Ascending aorta (tissue), 2 donors: ENCODE data around the gene CSRNP3. TPM values are rescaled to one million over a fixed set of nuclear protein-coding genes. Genes with fewer than 3 reads are reported as not detected.

Source experiments
- DNase-seq, 2 donors: peaks; one replicate each; pipeline ENCODE4 v3.0.0-alpha.2; 2019; ENCODE audit warnings: low spot score in 2 of 2
- H3K27ac ChIP-seq, 2 donors: fragments of 200-600 bp; sonication (generic); one replicate each; pipeline ENCODE4 v1.5.1; 2016 to 2017; ENCODE audit warnings: mild to moderate bottlenecking in 1 of 2
- H3K27me3 ChIP-seq: fragments of 200-600 bp; sonication (generic); one replicate; pipeline ENCODE4 v1.5.1; 2017
- H3K36me3 ChIP-seq, 2 donors: fragments of 200-600 bp; sonication (generic); one replicate each; pipeline ENCODE4 v1.5.1; 2016
- H3K4me1 ChIP-seq, 2 donors: fragments of 200-600 bp; sonication (generic); one replicate each; pipeline ENCODE4 v1.5.1; 2016 to 2017; ENCODE audit warnings: mild to moderate bottlenecking in 1 of 2
- H3K4me3 ChIP-seq, 2 donors: fragments of 200-600 bp; sonication (generic); one replicate each; pipeline ENCODE4 v1.5.1; 2016 to 2017; ENCODE audit warnings: mild to moderate bottlenecking in 1 of 2
- H3K9me3 ChIP-seq, 2 donors: fragments of 200-600 bp; sonication (generic); one replicate each; pipeline ENCODE4 v1.5.1; 2016
- CTCF ChIP-seq, 3 experiments: fragments of 200-600 bp in 2 of 3; fragments of 450-650 bp in 1 of 3; sonication (generic) in 2 of 3; IDR thresholded peaks; one replicate each; pipeline ENCODE4 v1.5.1; 2016 to 2019; ENCODE audit warnings: antibody characterized with exemption in 3 of 3, mild to moderate bottlenecking in 1 of 3, moderate library complexity in 1 of 3
- intact Hi-C: fragments of 100-400 bp; cut with DNase I; formaldehyde crosslinking; loops from one replicate; pipeline ENCODE4 v1.15.1; 2023
- total RNA-seq: library from RNA; depleted of rRNA; stranded (reverse); fragments of >200 nt; gene quantifications from one replicate; pipeline ENCODE4 v1.1.0, GENCODE V29; 2016

CSRNP3 gene
- total RNA-seq, 1 donor from 2014 or later, result 2.8 TPM

DNA sequence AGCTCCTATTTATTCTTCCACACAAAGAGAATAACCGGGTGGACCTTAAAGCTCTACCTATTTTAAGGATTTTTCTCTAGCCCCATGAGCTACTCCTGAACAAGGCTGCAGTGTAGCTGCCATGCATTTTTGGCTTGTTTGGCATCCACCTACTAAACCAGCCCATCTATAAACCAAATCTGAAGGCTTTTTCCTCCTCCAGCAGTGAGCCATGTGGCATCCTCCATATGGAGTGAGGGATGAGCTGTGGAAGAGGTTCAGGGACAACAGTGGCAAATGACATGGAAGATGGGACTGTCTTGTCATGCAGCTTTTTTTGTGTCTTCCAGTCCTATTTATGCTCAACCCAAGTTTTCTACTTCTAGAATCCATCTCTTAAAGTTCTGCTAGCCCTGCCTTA, 224.3 kb downstream of the CSRNP3 start:
- Histone ChIP-seq H3K4me3 (no peak overlapping the region), H3K4me1 (peaks cover 0 to 2% of the 10 kb centered on the region in 2 donors), H3K27me3 (no peaks in the 10 kb centered on the region), H3K27ac (no peak overlapping the region), H3K9me3 (no peaks in the 10 kb centered on the region), H3K36me3 (no peaks in the 10 kb centered on the region)
- no peak for DNase-seq
- intact Hi-C loops, result loop anchor here (5.0 to 10.0 kb wide), 2 partner anchors 112 to 699 kb away; no protein-coding TSS in a partner anchor
- no peak for TF ChIP-seq CTCF (IDR thresholded peaks at IDR 0.05)

DNA sequence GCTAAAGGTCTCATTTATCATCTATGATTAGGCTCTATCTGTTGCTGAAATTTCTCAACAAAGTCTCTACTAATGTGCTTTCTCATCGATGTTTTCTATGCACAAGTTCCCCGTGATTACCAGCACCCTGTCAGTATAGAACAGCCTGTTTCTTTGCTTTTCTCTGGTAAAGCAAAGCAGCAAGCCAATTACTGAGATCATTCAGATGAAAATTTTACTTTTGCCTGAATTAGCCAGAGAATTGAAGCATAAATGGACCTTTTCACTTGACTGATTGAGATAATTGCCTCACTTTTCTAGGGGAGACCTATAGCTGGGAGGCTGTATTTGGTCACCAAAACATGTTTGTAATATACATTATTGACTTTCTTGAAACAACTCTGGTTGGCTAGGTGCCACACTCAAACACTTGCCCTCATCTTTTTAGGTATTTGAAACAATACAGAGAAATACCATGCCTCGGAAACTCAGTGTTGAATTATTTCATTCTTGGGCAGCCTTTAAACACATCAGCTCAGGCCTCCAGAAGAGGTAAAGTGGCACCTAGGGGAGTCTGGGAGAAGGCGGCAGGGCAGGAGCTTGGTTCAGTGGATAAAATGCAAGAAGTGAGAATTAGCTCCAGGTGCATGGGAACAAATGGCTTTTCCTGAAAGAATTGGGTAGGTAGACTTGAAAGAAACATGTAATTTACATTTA, 228.4 kb downstream of the CSRNP3 start:
- peaks cover 0 to 2% of the 10 kb centered on the region in 2 donors for H3K4me1 ChIP-seq
- H3K27me3 ChIP-seq, result no peaks in the 10 kb centered on the region
- DNase-seq, result no peak
- no peak overlapping the region for H3K4me3 ChIP-seq
- no peaks in the 10 kb centered on the region for H3K36me3 ChIP-seq
- TF ChIP-seq CTCF (IDR thresholded peaks at IDR 0.05), result no peak
- no peaks in the 10 kb centered on the region for H3K9me3 ChIP-seq
- intact Hi-C loops, result loop anchor here (1.0 to 10.0 kb wide), 2 partner anchors 296 to 703 kb away; no protein-coding TSS in a partner anchor
- H3K27ac ChIP-seq, result no peak overlapping the region

GRCh38 chr2:165698444-165698884, 229.0 kb downstream of the CSRNP3 start:
- Histone ChIP-seq H3K4me3 (no peak overlapping the region), H3K27ac (no peak overlapping the region), H3K4me1 (peaks cover 0 to 2% of the 10 kb centered on the region in 2 donors), H3K36me3 (no peaks in the 10 kb centered on the region), H3K27me3 (no peaks in the 10 kb centered on the region), H3K9me3 (no peaks in the 10 kb centered on the region)
- TF ChIP-seq CTCF (IDR thresholded peaks at IDR 0.05), result peak; percentile 25 to 58 (median 48)
- intact Hi-C loops, result loop anchor here (1.0 to 10.0 kb wide), 2 partner anchors 296 to 704 kb away; no protein-coding TSS in a partner anchor
- DNase-seq, result peak in 1 of 2 donors; percentile 69

- Histone ChIP-seq H3K27me3 (no peaks in the 10 kb centered on the region), H3K36me3 (no peaks in the 10 kb centered on the region), H3K4me3 (no peak overlapping the region), H3K27ac (no peak overlapping the region), H3K4me1 (peaks cover 0 to 2% of the 10 kb centered on the region in 2 donors), H3K9me3 (no peaks in the 10 kb centered on the region)
- intact Hi-C loops, result loop anchor here (10.0 kb wide), 1 partner anchor 705 kb away; no protein-coding TSS in a partner anchor
- TF ChIP-seq CTCF (IDR thresholded peaks at IDR 0.05), result no peak
- no peak for DNase-seq
Measured at GRCh38 chr2:165699946-165700345, 230.4 kb downstream of the CSRNP3 start.

DNA sequence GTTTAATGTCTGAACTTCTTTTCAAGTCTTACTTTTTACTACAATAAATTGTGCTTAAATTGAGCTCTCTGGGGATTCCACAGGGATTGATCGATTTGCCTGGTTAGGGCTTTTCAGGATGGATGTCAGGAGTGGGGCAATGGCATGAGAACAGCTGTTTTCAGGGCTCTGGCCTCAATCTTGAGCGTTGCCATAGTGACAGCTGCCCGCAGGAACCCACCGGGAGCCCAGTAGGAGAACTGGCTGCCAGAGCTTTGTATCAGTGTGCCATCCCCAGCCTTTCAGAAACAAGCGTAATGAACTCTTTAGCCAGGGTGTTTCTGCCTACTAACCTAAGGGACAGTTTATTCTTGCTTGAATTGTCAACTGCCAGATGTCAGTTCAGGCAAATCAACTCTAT, 231.0 kb downstream of the CSRNP3 start:
- no peak for DNase-seq
- TF ChIP-seq CTCF (IDR thresholded peaks at IDR 0.05), result no peak
- Histone ChIP-seq H3K4me3 (no peak overlapping the region), H3K4me1 (peaks cover 0 to 2% of the 10 kb centered on the region in 2 donors), H3K27ac (no peak overlapping the region), H3K27me3 (no peaks in the 10 kb centered on the region), H3K36me3 (no peaks in the 10 kb centered on the region), H3K9me3 (no peaks in the 10 kb centered on the region)
- intact Hi-C loops, result no loop called here
